ENCODE results near the gene PREX1. TPM values are rescaled to one million over a fixed set of nuclear protein-coding genes. Genes with fewer than 3 reads are reported as not detected.
"Not testable (repeated sequence)": the region's sequence is repeated elsewhere in the genome, so short reads cannot be mapped to it uniquely, and the experiment has no call there.

PREX1 gene
- total and polyA plus RNA-seq, 2 experiments from 2014 or later = 4.5 to 12.5 TPM

DNA sequence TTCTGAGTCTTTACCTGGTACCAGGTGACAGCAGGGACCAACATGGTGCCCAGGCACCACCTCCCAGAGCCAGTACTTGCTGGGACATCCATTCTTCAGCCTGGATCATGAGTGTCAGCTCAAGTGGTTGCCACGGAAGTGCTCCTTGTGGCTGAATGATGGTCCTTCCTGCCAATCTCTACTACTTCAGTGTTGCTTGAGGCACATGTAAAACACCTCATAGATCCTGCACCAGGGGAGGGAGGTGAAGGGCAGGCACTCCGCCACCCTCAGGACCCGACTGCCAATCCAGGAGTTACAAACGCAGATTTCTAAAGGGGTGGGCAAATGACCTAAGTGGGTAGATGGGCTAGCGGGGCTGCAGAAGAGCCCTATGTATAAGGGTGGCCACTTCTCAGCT, 226.0 kb downstream of the PREX1 start:
- Histone ChIP-seq H3K27ac (no peak overlapping the region), H3K9me3 (ENCODE audit: low read depth) (no peaks in the 10 kb centered on the region), H3K27me3 (no peaks in the 10 kb centered on the region), H3K4me1 (ENCODE audit: low read depth) (peaks cover 3% of the 10 kb centered on the region), H3K36me3 (no peaks in the 10 kb centered on the region), H3K4me3 (no peak overlapping the region)
- DNase-seq (ENCODE audit: low read depth in 1 of 2, low spot score in 1 of 2) = no peak
- TF ChIP-seq, protein P1, sequence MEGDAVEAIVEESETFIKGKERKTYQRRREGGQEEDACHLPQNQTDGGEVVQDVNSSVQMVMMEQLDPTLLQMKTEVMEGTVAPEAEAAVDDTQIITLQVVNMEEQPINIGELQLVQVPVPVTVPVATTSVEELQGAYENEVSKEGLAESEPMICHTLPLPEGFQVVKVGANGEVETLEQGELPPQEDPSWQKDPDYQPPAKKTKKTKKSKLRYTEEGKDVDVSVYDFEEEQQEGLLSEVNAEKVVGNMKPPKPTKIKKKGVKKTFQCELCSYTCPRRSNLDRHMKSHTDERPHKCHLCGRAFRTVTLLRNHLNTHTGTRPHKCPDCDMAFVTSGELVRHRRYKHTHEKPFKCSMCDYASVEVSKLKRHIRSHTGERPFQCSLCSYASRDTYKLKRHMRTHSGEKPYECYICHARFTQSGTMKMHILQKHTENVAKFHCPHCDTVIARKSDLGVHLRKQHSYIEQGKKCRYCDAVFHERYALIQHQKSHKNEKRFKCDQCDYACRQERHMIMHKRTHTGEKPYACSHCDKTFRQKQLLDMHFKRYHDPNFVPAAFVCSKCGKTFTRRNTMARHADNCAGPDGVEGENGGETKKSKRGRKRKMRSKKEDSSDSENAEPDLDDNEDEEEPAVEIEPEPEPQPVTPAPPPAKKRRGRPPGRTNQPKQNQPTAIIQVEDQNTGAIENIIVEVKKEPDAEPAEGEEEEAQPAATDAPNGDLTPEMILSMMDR (IDR thresholded peaks at IDR 0.05; ENCODE audit: low read depth, low read length) = no peak

GRCh38 chr20:48600470-48600945, 227.3 kb downstream of the PREX1 start:
- Histone ChIP-seq H3K4me1 (ENCODE audit: low read depth) (no peaks in the 10 kb centered on the region), H3K4me3 (no peak overlapping the region), H3K36me3 (no peaks in the 10 kb centered on the region), H3K27ac (no peak overlapping the region), H3K27me3 (no peaks in the 10 kb centered on the region), H3K9me3 (ENCODE audit: low read depth) (no peaks in the 10 kb centered on the region)
- no peak for DNase-seq (ENCODE audit: low read depth in 1 of 2, low spot score in 1 of 2)
- TF ChIP-seq, protein P1 (IDR thresholded peaks at IDR 0.05; ENCODE audit: low read depth, low read length) = no peak

- no peaks in the 10 kb centered on the region for H3K36me3 ChIP-seq
- H3K27me3 ChIP-seq = no peaks in the 10 kb centered on the region
- TF ChIP-seq, protein P1 (IDR thresholded peaks at IDR 0.05; ENCODE audit: low read depth, low read length) = no peak
- no peak overlapping the region for H3K4me3 ChIP-seq
- H3K9me3 ChIP-seq (ENCODE audit: low read depth) = no peaks in the 10 kb centered on the region
- H3K27ac ChIP-seq = no peak overlapping the region
- no peak for DNase-seq (ENCODE audit: low read depth in 1 of 2, low spot score in 1 of 2)
- H3K4me1 ChIP-seq (ENCODE audit: low read depth) = no peaks in the 10 kb centered on the region
Measured at GRCh38 chr20:48599748-48600469, 227.9 kb downstream of the PREX1 start.

DNA sequence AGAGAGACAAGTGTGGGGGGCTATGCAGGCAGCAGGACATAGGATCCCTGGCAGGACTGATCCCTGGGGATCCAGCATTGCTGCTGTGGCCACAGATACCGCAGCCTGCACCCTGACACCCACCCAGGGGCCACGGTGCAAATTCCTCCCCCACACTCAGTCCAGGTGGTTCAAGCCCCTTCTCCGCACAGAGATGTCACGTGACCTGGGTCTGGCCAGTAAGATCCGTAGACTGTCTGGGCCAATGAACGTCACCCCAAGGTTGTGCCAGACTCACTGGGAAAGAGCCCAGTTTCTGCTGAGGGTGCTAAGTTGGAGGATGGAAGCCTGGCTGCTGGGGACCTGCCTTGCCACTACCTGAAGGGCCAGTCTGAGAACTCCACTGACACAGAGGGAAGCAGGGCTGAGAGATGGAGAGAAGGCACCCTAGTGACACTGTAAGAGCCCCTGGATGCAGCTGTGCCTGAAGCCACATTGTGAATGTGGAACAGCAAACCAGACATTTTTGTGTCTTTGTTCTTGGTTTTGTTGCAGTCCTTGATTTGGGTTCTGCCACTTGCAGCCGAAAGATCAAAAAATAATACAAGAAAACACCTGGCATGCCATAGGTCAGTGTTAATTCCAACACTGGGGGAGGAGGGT, 228.6 kb downstream of the PREX1 start:
- TF ChIP-seq, protein P1 (IDR thresholded peaks at IDR 0.05; ENCODE audit: low read depth, low read length) = no peak
- H3K27ac ChIP-seq = no peak overlapping the region
- H3K36me3 ChIP-seq = no peaks in the 10 kb centered on the region
- H3K4me1 ChIP-seq (ENCODE audit: low read depth) = no peaks in the 10 kb centered on the region
- no peak for DNase-seq (ENCODE audit: low read depth in 1 of 2, low spot score in 1 of 2)
- H3K27me3 ChIP-seq = no peaks in the 10 kb centered on the region
- no peak overlapping the region for H3K4me3 ChIP-seq
- H3K9me3 ChIP-seq (ENCODE audit: low read depth) = no peaks in the 10 kb centered on the region

GRCh38 chr20:48598303-48598941, 229.4 kb downstream of the PREX1 start:
- H3K9me3 ChIP-seq (ENCODE audit: low read depth); H3K27me3 ChIP-seq; H3K4me3 ChIP-seq; H3K27ac ChIP-seq; H3K36me3 ChIP-seq; DNase-seq (ENCODE audit: low read depth in 1 of 2, low spot score in 1 of 2); H3K4me1 ChIP-seq (ENCODE audit: low read depth): not testable (repeated sequence)

All from cardiac muscle cell (in vitro differentiated cells and primary cell).